Choroid plexus epithelial cell (primary cell): ENCODE data around the gene ZFHX2.

Source experiments
- DNase-seq: peaks from one replicate; pipeline ENCODE4 v3.0.0-alpha.2; 2010; ENCODE audit warnings: low read depth
- H3K4me3 ChIP-seq: 2 replicates; pipeline ENCODE4 v1.5.1; 2011; ENCODE audit warnings: low read depth, mild to moderate bottlenecking, control low read depth, low read length, moderate library complexity
- TF ChIP-seq, protein P1 (sequence below): conservative IDR thresholded peaks from 2 replicates; pipeline ENCODE4 v1.5.1; 2011; ENCODE audit warnings: low read depth, mild to moderate bottlenecking, control low read depth, inconsistent platforms, low read length, moderate library complexity

The ZFHX2 gene

DNA sequence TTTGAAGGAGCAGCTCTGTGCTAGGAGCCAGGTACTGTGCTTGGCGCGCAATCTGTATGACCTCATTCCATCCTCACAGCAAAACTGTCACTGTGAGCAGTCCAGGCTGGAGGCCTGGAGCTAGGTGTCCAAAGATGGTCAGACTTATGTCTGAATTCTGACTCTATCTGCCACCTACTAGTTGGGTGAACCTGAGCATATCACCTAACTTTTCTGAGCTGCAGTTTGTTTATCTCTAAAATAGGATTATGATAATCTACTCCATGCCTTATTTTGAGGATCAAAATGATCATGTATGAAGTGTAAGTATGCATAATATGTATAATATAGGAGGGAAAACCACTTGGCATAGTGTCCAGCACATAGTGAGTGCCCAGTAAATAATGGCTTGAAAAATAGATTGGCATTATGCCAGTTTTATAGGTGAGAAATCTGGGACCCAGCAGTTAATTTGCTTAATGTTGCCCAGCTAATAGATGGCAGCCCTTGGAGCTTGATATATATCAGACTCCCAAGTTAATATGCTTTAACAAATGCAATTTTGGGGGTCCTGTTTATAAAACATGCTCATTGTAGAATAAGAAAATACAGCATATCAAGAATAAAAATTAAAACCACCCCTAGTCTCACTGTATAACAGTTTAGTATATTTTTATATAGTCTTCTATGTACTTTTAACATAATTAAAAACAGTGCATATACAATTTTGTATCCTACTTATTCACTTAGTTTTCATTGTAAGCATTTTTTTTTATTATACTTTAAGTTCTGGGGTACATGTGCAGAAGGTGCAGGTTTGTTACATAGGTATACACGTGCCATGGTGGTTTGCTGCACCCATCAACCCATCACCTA lies 31.6 kb upstream of the ZFHX2 start:
- no peak for DNase-seq
- TF ChIP-seq, protein P1, sequence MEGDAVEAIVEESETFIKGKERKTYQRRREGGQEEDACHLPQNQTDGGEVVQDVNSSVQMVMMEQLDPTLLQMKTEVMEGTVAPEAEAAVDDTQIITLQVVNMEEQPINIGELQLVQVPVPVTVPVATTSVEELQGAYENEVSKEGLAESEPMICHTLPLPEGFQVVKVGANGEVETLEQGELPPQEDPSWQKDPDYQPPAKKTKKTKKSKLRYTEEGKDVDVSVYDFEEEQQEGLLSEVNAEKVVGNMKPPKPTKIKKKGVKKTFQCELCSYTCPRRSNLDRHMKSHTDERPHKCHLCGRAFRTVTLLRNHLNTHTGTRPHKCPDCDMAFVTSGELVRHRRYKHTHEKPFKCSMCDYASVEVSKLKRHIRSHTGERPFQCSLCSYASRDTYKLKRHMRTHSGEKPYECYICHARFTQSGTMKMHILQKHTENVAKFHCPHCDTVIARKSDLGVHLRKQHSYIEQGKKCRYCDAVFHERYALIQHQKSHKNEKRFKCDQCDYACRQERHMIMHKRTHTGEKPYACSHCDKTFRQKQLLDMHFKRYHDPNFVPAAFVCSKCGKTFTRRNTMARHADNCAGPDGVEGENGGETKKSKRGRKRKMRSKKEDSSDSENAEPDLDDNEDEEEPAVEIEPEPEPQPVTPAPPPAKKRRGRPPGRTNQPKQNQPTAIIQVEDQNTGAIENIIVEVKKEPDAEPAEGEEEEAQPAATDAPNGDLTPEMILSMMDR: no peak
- no peak overlapping the region for H3K4me3 ChIP-seq

DNA sequence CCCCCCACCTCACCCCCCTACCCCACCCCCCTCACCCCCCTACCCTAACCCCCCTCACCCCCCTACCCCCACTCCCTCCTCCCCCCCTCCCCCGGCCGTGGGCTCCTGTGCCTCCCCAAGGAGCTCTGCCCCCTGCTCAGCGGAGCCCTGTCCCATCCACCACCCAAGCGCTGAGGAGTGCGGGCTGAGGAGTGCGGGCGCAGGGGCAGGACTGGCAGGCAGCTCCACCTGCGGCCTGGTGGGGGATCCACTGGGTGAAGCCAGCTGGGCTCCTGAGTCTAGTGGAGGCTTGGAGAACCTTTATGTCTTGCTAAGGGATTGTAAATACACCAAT lies 29.4 kb upstream of the ZFHX2 start:
- no peak overlapping the region for H3K4me3 ChIP-seq
- TF ChIP-seq, protein P1: no peak
- DNase-seq: no peak

DNA sequence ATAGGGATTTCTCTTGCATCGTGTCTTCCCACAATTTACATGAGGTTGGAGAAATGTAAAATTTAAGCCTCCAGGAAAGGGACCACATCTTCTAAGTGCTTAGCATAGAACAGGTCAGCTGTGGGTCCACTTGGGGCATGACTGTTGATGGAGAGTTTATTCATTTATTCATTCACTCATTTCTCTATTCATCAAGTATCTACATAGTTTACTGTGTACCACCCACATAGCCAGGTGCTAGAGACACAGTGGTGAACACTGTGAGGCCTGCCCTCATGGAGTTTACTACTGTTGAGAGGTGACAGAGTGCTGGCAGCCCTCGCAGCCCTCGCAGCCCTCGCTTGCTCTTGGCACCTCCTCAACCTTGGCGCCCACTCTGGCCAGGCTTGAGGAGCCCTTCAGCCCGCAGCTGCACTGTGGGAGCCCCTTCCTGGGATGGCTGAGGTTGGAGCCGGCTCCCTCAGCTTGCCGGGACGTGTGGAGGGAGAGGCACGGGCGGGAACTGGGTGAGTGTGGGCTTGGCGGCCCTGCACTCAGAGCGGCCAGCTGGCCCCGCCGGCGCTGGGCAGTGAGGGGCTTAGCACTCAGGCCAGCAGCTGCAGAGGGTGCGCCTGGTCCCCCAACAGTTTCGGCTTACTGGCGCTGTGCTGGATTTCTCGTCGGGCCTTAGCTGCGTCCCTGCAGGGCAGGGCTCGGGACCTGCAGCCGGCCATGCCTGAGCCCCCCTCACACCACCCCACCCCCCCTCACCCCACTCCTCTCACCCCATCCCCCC lies 28.8 kb upstream of the ZFHX2 start:
- no peak overlapping the region for H3K4me3 ChIP-seq
- TF ChIP-seq, protein P1: no peak
- no peak for DNase-seq

DNA sequence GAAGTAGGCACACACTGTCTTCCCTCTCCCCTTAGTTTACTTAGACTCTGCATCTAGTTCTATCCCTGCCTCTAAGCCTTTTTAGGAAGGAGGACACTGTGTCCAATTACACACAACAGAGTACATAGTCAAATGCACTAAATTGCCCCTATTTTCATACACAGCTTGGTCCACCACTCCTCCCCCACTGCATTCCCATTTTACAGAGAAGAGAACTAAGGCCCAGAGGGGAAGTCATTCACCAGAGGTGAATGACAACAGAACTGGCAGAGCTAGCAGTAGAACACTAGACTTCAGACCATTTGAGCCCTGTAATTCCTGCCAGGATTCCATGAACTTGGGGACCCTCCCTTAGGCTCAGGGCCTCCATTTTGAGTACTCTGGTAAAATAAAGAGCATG lies 28.2 kb upstream of the ZFHX2 start:
- no peak overlapping the region for H3K4me3 ChIP-seq
- TF ChIP-seq, protein P1: no peak
- DNase-seq: no peak

DNA sequence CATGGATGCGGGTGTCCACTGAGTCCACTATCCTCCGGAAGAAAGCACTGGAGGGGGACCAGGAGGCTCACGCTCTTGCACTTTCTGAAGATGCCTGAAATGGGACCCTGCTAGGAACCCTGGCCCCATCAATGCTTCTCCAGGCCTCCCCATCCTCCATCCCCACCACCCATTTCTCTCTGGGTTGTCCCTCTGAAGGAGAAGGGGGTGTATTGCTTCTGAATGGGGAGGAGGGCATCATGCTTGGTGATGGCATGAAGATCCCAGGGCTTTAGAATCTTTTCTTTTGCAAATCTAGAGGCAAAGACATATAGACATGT lies 27.7 kb upstream of the ZFHX2 start:
- H3K4me3 ChIP-seq: no peak overlapping the region
- TF ChIP-seq, protein P1: no peak
- no peak for DNase-seq

GRCh38 chr14:23578560-23579310 lies 27.2 kb upstream of the ZFHX2 start, which contains the start of gene JPH4:
Gene JPH4, minus strand, starts transcription at chr14:23578790. Its CDS starts 1,337 bp downstream, at chr14:23577453.
- TF ChIP-seq, protein P1: no peak

More at GRCh38 chr14:23578560-23579310, 27.2 kb upstream of the ZFHX2 start, which contains the start of gene JPH4:
- H3K4me3 ChIP-seq: no peak within 1 kb of the TSS
- no peak for DNase-seq
